Renal cortical epithelial cell (primary cell): ENCODE measurements around the gene CCDC146. TPM values are rescaled to one million over a fixed set of nuclear protein-coding genes. Genes with fewer than 3 reads are reported as not detected.
A peak's percentile ranks its signal among the peaks of the same experiment; 100 is the strongest.

Experiments used
- DNase-seq: peaks from one replicate; pipeline ENCODE4 v3.0.0-alpha.2; 2011; ENCODE audit warnings: low read depth
- total RNA-seq: library from RNA; depleted of rRNA; stranded (reverse); fragments of >200 nt; gene quantifications from 2 replicates; pipeline ENCODE4 v1.2.3, GENCODE V29; 2014

Gene CCDC146
- total RNA-seq, 1 donor from 2014 or later: 13.2 TPM

- peak; percentile 23 for DNase-seq
Observed at GRCh38 chr7:77246026-77246640, 123.7 kb downstream of the CCDC146 start.

DNA sequence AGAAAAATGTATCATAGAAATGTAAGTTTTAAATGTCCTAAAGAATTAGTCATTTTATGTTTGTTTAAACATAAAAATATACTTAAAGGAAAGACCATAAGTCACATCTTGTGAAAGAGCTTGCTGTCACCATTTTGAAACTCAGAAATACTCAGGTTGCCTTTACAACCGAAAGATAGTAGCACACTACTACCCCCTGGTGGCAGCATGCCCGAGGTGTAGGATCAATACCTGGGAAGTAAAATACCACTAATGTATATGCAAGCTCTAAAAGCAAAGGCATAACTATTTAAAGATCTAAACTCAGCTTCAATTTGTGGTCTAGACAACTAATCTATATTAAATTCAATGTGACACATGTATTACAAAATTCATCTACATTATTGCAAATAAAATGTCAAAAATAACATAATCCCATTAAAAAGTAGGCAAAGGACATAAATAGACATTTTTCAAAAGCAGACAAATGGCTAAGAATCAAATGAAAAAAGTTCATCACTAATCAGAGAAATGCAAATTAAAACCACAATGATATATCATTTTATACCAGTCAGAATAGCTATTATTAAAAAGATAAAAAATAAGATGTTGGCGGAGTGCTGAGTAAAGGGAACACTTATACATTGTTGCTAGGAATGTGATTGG, 124.9 kb downstream of the CCDC146 start:
- DNase-seq: peak; percentile 78

GRCh38 chr7:77248154-77248553, 125.7 kb downstream of the CCDC146 start:
- no peak for DNase-seq

GRCh38 chr7:77252506-77252905, 130.1 kb downstream of the CCDC146 start:
- DNase-seq: no peak

GRCh38 chr7:77253151-77253550, 130.7 kb downstream of the CCDC146 start:
- no peak for DNase-seq

- DNase-seq: no peak
Observed at GRCh38 chr7:77254429-77254828, 132.0 kb downstream of the CCDC146 start.

DNA sequence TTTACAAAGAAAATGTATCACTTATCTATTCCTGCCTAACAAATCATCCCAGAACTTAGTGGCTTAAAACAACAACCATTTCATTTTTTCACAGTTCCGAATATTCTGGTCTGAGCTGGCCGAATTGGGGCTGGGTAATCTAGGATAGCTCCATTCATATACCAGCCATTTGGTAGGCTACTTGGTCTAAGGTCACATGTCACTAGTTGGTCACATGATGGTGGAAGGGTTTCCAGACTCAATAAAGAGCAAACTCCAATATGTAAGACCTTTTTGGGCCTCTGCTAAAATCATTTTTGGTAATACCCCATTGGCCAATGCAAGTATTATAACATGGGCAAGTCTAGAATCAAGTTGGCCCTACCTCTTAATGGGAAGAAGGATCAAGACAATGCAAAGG, 132.5 kb downstream of the CCDC146 start:
- no peak for DNase-seq

GRCh38 chr7:77258014-77258413, 135.6 kb downstream of the CCDC146 start:
- DNase-seq: peak; percentile 78

DNA sequence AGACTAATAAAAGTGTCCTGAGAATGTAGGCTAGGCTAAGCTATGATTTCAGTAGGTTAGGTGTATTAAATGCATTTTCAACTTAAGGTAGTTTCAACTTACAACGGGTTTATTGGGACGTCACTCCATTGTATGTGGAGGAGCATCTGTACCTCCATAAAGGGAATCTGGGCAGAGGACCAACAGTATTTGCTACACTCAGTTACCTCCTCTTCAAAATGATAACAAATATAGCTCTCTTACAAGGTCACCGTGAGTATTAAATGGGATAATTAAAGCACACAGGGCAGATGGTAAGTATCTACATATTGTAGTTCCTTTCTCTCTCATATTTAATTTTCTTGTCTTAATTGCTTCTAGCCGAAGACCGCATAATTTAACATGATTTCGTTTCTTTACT, 136.2 kb downstream of the CCDC146 start:
- no peak for DNase-seq

DNA sequence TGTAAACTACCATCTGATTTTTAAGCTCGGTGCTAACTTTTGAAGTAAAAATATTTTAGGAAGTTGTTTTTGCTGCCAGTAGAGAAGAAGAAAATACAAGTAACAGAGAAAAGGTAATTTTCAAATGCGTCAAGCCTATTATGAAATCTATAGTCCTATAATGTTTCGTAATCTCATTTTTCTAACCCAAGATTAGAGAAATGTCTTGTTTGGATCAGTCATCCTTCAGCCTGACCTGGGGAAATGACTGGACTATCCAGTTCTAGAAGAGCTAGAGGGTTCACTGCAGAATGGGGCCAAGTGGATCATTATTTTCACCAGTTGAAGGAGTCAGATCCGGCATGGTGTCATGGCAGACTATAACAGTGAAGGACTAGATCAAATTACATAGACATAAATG, 139.9 kb downstream of the CCDC146 start:
- no peak for DNase-seq

DNA sequence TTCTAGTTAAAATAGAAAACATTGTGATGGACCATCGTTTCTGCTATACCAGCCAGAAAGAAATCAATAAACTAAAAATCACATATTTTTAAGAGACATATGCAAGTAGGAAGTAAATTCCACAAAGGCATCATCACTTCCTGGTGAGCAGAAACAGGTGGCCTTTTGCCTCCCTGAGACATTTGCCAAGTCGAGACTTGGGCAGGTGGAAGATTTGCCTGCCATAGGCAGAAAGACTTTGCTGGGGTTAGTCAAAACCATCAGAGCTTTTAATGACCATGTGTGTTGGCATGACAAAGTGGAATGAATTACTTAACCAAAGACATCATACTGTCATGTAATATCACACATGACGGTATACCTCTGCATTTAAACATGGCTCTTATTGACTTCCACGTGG, 143.3 kb downstream of the CCDC146 start:
- no peak for DNase-seq

GRCh38 chr7:77266291-77266794, 143.9 kb downstream of the CCDC146 start:
- DNase-seq: peak; percentile 34

DNA sequence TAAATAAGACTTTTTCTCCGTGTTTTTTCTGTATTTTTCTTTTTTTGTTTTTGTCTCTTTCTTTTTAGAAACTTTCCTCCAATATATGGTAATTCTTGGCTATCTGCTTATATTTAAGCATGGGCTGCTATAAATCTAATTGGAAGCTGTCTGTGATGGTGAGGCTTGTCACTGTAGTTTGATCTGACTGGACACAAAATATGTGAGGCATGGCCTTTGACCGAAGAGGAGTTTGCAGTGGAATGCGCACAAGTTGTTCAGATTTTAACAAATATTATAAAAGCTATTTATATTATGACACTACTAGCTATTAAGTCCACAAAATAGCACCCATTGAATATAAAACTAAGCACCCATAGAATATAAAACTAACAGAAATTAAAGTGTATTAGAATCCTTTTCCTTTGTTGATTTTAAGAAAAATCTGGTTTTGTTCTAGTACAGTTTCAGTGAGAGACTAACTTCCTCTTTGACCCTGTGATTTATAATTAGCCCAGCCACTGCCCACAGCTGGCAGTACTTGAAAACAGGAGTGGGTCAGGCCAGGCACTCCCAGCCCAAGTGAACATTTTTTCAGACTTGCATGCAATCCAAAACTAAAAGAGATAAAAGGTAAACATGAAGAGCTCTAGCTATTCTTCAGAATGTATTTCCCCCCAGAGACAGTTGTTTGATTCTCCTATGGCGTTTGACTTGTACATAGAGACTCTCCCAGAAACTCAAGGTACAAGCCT, 147.1 kb downstream of the CCDC146 start:
- peak; percentile 69 for DNase-seq

DNA sequence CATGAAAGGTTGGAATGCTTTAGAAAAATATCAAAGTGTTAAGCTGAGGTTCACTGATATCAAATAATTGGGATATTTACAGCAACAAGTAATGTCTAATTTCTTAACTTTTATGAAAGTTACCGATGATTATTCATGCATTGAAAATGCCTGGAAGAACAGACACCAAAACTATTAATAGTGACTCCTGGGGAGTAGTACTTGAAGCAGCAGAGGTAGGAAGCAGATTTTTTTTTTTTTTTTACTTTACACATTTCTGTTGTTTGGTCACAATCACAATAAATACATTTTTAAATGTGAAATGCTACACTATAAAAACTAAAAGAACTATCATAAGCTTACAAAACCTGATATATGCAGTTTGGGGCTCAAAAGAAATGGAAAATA, 147.7 kb downstream of the CCDC146 start:
- DNase-seq: no peak

- no peak for DNase-seq
Observed at GRCh38 chr7:77271766-77272165, 149.4 kb downstream of the CCDC146 start.

- peak; percentile 75 for DNase-seq
Observed at GRCh38 chr7:77275663-77276062, 153.2 kb downstream of the CCDC146 start.

DNA sequence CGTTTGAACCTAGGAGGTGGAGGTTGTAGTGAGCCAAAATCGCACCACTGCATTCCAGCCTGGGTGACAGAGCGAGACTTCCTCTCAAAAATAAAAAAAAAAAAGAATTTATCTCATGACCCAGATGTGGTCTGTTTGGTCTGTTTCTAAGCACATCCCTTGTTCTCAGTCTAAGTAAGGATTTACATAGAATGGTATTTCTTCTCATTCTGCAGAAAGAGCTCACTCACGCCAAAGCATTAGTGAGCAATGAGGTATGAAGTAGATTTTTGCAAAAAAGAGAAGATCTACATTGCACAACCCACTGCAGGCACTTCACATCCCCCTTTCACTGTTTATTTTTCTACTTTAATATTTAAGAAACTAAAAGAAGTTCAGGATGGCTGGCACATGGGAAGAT, 153.7 kb downstream of the CCDC146 start:
- DNase-seq: peak; percentile 23

DNA sequence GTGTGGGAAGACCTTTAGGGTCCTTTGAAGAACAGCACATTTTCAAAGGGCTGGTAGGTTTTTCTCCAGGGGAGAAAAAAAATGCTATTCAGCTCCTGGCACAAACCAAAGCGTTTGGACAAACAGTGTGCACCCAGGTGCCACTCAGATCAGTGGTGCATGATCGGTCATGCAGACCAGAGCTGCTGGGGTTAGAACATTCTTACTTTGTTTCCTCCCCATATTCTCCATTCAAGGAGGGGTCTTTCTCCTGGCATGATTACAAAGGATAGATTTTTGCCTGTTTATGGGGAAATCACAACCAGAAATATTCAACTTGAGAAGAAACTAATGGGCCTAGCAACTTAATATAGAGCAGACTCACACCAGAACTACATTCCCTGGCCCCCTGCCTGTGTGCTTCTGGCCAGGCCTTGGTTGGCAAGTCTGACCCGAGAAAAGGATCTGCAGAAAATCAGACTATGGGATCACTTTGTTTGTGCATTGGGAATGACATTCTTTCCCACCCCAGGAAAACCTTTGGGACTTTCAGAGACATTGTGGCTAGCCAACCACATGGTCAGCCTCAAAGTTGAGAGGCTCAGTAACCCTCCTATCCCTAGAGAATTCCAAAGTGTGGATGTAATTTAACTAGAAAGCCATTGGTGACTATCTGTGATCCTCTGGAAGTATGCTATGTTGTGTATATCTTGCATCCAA, 159.5 kb downstream of the CCDC146 start:
- peak; percentile 78 for DNase-seq

- DNase-seq: no peak
Observed at GRCh38 chr7:77282897-77283296, 160.5 kb downstream of the CCDC146 start.

GRCh38 chr7:77284005-77284404, 161.6 kb downstream of the CCDC146 start:
- DNase-seq: peak; percentile 16

DNA sequence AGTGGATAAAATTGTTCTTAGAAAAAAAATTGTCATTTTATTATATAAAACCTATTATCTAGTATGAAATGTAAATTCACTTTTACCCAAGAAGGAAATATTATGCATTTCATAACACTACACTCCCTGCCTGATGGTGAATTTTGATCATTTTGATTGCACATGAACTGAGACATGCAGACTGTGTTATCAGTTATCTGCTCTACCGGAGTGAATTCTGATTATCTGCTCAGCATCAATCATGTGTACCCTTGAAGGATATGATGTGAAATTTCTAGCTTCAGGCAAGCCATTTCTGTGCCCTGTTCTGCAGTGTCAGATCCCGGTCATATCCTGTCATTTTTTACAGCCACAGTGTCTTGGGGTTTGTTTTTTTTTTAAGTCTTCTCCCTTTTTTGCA, 162.2 kb downstream of the CCDC146 start:
- no peak for DNase-seq

DNA sequence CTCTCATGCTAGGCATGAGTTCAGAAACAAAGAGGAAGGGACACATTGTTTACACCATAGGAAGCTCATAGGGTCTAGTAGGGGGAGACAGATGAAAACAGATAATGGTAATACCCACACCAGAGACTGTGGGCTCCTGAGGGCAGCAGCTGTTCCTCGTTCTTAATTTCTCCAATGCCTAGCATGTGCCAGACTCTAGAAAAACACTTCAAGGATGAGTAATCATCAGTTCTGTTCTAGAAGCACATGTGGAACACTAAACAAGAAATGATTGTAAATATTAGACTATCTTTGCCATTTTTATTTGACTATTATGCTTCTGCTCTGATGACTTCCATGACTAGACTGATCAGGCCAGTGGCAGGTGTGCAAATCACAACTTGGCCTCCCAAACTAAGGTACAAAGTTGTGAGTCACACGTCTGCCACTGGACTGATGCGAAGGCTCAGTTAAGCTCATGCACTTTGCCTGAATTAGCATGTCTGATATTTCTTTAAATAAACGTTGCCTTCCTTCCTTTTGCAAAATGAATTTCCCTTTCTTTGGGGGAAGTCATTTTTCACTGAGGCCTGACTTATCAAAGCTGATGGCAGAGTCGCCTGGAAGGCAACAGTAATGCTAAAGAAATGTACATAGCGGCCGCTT, 166.4 kb downstream of the CCDC146 start:
- DNase-seq: peak; percentile 23
